Activated CD8-positive, alpha-beta memory T cell treated with anti-CD3 and anti-CD28 coated beads, Interleukin-2, amount 50 U/mL, for 4 hours (primary cell): Measurements from ENCODE around the gene RASGRF1.
"Not testable (repeated sequence)": the region's sequence is repeated elsewhere in the genome, so short reads cannot be mapped to it uniquely, and the experiment has no call there.

ENCODE experiments used
- DNase-seq: peaks from one replicate; pipeline ENCODE4 v3.0.0-alpha.2; 2020

The RASGRF1 gene

DNA sequence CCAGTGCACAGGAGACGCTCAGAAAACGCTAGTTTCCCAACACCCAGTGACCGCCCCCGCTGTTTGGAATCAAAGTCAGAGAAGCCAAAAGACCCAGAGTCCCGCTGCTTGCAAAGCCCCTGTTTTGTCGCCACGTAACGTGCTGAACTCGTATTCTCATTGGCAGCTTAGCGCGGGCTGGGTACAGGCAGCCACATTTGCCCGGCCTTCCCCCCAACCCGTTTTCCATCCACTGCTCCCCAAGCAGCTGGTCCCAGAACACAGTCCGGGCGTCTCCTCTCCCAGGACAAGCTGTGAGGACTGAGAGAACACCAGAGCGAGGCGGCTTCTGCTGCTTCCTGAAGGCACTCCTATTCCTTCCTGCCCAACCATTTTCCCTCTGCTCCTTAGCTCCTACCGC is 54.8 kb downstream of the RASGRF1 start:
- no peak for DNase-seq

DNA sequence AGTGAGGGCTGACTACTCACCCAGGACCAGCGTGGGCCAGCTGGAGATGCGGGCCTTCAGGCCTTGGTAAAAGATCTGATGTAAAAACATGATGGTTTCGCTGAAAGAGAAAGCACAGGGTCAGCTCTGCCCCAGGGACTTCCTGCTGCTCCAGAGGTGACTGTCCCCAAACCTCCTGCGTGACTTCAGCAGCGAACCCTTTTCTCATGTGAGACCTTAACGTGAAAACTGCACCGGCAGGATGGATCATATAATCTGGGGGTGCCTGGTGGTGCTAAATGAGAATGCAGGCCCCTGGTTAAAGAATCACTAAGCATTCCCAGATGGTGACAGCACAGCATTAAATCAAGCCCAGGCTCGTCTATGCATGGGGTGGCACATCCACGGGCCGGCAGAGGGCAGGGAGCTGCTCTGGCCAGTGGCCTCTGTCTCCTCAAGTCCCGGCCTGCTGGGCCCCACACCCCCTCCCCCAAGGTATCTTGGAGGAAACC is 55.4 kb downstream of the RASGRF1 start:
- no peak for DNase-seq

DNA sequence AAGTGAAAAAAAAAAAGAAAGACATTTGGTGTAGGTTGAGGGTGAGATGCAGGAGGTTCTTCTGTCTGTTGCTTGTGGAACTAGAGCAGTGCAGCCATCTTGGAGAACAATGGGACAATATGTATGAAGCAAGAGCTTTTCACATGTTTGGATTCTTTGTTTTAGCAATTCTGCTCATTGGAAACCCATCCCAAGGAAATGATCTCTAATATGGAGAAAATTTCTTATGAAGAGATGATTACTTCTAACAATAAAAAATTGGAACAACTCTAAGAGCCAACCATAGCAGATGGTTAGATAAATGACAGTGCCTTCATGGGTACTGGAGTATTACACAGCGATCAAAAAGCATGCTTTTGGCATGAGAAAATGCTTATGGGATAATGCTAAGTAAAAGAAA is 56.3 kb downstream of the RASGRF1 start:
- no peak for DNase-seq

DNA sequence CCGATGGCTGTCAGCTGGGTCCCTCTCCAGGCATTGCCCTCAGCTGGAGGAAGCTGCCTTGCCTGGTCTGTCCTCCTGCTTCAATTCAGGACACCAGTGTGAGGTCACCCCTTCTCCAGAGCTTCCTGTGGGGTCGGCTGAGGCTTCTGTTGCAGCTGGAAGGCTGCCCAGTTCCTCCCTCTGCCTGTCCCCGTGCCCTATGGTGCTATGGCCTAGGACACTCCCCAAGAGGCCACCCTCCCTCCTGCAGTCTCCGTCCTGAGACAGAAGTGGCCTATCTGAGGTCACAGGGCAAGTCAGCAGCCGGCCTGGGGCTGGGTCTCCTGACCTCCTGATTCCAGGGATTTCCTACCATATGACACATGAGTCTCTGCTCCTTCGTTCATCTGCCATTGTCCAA is 57.9 kb downstream of the RASGRF1 start:
- no peak for DNase-seq

DNA sequence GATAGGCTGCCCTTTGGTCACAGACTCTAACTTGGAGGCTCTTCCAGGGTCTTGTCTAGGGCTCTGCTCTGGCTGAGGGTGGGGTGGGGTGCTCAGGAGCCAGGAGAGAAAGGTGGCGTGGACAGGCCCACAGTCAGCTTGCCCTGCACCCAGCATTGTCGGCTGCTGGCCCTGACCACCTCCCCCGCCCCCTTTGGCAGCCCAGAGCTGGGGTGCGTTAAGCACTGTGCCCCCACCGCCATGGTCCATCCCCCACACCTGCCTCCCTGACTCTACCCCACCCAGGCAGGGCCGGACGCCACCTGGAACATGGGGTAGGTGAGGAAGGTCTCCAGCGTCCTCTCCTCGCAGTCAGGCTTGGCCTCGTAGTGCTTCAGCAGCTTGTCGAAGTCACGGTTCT is 58.8 kb downstream of the RASGRF1 start:
- DNase-seq, result no peak

DNA sequence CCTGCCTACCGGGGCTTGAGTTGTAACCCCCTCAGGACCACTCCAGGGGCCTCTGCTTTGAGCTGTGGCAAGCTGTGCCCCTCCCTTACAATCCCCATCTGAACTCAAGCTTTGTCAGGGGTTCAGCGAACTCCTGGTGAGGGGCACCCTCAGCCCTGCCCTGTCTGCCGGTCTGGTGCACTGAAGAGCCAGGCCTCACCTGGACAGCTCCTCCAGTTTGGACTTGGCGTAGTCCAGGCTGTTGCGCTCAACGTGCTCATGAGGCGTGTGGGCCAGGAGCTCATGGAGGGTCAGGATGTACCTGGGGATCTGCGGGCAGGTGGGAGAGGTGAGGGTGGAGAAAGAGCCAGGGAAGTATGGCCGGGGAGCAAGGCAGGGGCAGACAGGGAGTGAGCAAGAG is 59.4 kb downstream of the RASGRF1 start:
- no peak for DNase-seq

DNA sequence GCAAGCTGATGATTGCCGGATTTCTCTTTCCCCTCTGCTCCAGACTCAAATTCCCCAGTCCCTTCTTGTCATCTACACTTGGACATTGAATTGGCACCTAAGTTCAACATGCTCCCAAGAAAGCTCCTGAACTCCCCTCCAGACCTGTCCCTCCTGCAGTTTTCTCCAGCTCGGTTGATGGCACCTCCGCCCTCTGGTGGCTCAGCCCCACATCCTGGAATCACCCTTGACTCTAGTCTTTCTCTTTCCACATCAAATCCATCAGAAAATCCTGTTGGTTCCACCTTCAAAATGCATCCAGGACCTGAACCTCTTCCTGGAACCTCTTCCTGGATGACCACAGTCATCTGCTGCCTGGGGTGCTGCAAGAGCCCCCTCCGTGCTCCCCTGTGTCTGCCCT is 60.1 kb downstream of the RASGRF1 start:
- no peak for DNase-seq

DNA sequence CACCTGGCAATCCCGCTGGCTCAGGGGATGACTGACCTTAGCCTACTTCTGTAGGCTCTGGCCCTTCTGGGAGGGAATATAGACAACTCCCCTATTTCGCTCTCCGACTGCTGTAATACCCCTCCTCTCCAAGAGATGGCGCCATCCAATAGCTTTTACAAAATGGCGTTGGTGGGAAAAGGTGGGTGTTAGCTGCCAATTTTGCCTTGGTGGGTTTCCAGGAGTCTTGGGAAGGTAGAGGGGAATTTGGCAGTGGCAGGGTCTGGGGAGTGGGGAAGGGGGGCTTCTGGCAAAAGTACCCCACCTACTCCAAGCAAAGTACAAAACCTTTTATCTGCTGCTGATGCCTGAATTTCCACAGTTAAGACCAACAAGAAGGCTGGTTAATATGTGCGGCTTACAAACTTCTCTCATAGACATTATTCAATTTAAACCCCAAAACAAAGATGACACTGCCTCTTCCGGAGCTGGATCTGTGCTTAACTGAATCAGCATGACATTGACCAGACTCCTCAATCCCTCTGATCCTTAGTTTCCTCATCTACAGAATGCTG is 62.1 kb downstream of the RASGRF1 start:
- no peak for DNase-seq

DNA sequence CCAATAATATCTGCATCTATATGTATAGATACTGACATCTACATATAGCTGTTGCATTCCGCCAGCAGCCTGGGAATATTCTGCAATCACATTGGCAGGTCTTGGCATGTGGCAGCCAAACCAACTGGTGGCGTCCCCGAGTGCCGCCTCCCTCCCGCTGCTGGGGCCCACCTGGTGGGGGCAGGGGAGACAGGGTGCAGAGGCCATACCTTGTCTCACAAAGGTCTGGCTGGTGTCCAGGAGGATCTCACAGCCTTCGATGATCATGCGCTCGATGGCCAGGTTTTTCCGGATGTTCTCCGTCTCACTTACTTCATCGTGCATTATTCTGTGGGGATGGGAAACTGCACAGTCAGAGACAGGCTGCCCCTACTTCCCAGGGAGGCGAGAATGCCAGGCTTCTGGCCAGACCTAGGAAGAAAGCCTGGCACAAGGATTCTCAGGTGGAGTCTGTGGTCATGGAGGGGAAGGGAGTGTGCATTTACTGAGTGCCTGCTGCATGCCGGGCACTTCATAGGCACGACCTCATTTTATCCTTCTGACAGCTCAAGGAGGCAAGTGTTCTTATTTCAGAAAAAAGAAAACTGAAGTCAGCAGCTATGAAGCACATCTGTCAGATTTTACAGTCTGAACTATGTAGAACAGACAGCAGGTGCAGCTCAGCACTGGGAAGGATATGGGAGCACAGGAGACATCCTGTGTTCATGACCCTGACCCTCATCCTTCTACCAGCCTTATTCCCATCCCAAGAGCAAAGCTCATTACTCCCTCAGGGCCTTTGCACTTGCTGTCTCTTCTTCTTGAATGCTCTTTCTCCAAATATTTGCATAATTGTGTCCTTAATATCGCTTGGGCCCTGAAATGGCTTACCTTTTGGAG is 62.8 kb downstream of the RASGRF1 start:
- no peak for DNase-seq

DNA sequence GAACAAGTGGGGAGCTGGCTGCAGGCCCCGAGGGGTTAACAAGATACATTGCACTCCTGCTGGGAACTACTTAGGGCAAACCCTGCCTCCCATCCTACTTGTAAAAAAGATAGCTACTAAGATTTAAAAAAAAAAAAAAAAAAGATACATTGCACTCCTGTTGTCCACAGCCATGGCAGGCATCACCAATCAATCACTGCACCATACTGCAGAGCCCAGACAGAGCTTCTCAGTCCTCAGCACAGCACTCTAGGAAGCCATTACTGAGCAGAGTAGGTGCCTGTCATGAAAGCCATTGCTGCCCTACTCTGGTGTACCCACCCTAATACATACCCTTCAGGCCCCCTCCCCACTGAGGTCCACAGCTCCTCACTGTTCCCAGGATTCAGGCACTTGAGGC is 64.8 kb downstream of the RASGRF1 start:
- DNase-seq, result no peak

DNA sequence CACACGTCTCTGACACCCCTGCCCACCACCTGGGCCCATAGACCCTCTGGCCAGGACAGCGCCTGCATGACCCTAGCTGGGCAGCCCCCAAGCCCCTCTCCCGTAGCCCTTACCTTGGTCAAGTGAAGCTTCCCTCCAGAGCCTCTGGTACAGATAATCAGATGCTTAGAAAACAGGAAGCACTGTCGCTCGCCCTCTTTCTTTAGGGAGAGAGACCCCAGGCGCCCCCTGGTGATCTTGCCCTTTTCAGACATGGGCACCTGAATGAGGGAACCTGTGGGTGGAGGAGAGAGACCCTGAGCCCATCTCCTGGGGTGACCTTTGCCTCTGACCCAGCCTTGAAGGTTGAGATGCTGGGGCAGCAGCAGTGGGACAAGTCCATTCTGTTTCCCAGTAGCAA is 65.4 kb downstream of the RASGRF1 start:
- DNase-seq, result no peak

DNA sequence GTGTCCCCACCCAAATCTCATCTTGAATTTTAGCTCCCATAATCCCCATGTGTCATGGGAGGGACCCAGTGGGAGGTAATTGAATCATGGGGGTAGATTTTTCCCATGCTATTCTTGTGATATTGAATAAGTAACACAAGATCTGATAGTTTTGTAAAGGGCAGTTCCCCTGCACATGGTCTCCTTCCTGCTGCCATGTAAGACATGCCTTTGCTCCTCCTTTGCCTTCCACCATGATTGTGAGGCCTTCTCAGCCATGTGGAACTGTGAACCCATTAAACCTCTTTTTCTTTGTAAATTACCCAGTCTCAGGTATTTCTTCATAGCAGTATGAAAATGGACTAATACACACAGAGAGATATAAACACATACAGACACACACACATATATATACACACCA is 66.1 kb downstream of the RASGRF1 start:
- DNase-seq, result not testable (repeated sequence)

DNA sequence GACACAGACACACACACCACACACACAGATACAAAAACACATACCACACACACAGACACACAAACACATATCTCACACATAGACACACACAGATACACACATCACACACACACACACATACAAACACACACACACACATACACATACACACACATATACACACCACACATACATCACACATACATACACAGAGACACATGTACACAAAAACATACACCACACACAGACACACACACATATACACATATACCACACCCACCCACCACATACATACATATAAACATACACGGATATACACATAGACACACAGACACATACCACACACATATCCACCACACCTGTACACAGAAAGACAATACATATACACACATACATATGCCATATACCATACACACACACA is 66.7 kb downstream of the RASGRF1 start:
- no peak for DNase-seq

DNA sequence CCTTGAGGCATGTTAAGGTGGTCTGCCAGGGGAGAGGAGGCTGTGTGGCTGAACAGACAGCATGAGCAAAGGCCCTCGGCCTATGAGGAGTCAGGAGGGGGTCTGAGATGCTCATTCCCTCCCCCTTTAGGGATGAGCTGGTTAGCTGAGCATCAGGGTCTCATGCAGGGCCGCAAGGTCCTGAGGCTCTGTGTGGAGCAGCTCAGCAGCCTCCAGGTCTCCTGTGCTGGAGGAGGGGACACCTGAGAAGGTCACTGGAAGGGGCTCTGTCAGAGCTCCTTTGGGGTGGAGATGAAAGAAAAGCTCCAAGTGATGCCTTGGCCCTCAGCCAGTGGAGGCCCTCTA is 67.1 kb downstream of the RASGRF1 start:
- DNase-seq, result no peak

DNA sequence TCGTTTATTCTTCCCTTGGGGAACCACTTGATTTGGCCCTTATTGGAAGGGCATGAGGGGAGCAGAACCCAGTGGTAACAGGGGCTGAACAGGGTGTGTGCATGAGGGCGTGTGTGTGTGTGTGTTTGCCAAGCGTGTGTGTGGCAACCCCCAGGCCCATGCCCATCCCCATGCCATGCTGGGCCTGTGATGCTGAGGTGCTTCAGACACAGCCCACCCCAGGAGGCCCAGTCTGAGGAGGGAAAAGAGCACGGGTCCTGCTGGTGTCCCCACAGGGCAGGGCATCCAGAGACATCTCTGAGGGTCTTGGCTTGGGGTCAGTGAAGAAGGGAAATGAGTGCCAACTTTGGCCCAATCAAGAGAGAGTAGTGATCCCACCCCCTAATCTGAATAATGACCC is 71.6 kb downstream of the RASGRF1 start:
- no peak for DNase-seq

DNA sequence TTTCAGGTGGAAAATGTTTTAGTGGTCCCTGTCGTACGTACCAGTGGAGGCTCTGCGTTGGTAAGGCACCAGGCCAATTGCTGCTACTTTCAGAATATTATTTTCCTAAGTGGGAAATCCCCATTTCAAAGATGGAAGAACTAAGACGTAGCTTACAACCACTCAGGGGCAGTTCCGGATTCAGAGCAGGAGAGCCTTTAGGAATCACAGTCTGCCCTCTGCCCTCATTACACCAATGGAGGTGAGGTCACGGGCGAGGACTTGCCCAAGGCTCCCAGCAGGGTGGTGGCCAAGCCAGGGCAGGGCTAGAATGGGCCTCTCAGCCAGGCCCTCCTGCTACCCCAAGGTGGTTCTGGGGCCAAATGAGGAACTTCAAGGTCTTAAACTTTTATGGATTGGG is 72.6 kb downstream of the RASGRF1 start:
- no peak for DNase-seq

DNA sequence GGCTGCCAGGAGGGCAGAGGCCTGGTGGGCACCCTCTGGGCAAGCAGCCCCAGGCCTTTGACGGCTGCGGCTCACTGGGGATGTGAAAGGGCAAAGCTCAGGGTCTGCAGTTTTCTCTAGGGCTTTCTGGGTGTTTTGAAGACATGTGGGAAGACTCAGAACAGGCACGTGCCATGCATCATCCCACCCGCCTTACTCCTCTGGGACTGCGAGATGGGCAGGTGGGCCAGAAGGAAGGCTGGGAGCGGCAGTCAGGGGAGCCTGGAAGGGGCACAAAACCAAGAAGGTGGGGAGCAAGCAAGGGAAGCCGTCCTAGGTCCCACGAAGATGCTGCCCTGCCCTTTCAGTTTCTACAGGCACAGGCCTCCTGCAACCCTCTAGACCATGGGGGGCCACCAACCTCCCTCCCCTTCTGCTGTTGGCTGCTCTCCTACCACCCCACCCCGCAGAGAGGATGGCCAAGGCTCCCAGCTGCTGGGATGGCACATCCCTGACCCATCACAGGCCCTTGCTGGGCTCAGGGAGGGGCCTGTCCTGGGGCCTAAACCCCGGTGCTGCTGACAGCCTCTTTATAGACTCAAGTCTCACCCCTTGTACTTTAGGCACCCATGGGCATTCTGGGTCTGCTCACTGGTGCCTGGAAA is 73.9 kb downstream of the RASGRF1 start:
- no peak for DNase-seq

DNA sequence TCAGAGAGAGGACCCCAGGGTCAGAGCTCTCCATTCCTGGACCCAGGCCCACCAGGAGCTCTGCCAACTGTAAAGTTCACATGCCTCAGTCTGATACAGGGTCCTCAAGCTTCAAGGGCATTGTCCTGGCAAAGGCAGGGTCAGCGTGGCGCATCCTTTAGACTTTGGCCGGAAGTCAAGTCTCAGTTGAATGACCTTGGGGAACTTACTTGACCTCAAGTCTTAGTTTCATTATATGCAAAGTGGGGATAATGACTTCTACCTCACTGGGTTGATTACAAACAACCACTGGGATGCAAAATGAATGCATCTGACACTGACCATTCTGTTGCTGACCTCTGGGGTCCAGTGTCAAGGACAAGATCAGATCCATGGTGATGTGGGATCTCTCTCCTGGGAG is 75.2 kb downstream of the RASGRF1 start:
- no peak for DNase-seq

DNA sequence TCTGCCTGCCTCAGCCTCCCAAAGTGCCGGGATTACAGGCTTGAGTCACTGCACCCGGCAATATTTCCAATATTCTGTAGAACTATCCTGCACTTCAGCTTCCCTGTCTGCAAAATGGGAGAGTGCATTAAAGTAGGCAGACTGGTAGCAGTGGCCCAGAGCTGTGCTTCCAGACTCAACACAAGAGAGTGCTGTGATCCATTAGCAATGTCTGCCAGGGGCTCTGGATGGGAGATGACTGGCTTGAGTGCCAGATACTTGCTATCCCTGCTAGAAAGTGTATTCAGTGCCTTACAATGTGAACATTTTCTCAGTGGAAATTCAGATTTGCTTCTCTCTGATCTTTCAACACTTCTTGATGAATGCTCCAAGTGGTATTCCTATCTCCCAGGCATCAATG is 80.3 kb downstream of the RASGRF1 start:
- no peak for DNase-seq

DNA sequence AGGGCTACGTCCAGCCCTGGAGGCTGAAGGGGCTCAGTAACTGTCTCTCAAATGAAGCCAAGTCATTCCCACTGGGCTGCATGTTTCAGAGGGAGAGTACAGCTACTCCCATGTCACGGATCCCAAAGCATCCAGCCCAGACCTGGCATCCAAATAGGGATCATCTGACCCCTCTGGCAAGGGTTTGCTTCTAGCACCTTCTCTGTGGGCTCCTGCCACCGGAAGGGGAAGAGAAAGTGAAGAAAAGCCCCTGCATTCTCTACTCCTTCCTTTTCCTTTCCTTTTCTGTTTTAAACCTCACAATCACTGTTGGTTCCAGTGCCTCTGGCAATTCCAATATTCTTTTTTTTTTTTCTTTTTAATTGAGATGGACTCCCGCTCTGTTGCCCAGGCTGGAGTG is 81.2 kb downstream of the RASGRF1 start:
- no peak for DNase-seq

DNA sequence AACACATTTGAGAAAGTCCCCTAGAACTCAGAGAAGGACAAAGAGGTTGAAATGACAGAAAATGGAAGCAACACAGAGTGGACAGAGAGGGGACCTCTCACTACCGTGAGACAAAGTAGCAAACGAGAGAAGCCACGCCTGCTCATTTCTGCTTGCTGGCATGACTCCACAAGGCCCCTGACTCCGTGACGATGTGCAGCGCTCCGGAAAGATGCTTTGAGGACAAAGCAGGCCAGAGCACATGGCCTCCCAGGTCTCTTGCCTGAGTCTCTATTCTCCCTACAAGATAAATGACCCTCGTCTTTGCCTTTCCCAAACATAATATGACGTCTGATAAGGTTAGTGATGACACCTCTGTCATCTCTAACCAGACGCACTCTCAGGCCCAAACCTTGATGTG is 81.9 kb downstream of the RASGRF1 start:
- DNase-seq, result no peak

DNA sequence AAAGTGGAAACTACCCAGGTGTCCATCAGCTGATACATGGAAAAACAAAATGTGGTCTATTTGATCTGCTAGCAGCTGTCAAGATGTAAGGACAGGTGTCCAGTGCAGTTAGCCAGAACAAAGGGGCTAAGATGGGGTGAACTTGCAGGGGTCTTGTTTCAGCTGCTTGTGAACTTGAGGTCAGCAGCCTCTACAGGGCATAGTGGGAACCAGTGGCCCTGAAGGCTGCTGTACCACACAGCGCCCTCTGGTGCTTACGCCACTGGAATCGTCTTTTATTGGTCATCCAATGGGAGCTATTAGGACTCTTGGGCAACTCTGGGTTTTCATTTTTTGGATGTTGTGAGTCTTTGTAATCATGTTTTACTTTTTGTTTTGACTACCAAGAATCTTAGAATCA is 83.5 kb downstream of the RASGRF1 start:
- DNase-seq, result no peak

DNA sequence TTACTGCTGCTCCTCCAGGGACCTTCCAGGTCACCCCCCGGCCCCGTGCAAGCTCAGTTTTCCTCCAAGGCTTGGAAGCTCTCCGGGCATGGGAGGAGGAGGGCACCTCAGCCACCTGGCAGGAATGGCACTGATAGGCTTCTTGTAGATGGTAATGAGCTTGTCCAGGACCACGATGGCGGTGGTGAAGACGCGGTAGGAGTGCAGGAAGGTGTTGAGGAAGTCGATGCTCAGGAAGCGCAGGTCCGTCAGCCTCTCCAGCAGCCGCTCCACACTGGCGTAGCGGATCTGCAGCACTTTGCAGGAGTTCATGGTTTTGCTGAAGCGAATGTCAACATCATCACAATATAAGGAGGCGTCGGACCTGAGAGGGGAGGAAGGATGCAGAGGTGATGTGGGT is 84.5 kb downstream of the RASGRF1 start:
- DNase-seq, result no peak

DNA sequence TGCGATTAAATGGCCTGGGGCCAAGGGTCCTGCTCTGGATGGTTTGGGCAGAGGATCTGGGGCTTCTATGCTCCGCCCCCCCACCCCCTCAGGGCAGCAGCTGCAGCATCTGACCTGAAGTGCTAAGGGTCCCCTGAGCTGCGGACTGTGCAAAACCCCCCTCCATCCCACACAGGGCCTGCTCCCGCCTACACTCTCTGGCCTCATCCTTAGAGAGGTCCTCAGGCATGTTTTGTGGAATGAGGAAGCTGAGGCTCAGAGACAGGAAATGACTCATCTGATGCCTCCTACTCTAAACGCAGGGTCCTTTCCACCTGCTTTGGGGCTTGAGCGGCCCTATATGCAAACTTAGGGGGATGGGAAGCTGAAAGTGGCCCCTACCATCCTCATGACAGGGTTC is 86.2 kb downstream of the RASGRF1 start:
- DNase-seq, result no peak
